ENCODE results near the gene TTLL10. TPM values are rescaled to one million over a fixed set of nuclear protein-coding genes. Genes with fewer than 3 reads are reported as not detected.
A peak's percentile ranks its signal among the peaks of the same experiment; 100 is the strongest.

The TTLL10 gene
- polyA plus RNA-seq, 10 donors, result 0.13 to 0.50 (median 0.27) TPM; not detected in 3

DNA sequence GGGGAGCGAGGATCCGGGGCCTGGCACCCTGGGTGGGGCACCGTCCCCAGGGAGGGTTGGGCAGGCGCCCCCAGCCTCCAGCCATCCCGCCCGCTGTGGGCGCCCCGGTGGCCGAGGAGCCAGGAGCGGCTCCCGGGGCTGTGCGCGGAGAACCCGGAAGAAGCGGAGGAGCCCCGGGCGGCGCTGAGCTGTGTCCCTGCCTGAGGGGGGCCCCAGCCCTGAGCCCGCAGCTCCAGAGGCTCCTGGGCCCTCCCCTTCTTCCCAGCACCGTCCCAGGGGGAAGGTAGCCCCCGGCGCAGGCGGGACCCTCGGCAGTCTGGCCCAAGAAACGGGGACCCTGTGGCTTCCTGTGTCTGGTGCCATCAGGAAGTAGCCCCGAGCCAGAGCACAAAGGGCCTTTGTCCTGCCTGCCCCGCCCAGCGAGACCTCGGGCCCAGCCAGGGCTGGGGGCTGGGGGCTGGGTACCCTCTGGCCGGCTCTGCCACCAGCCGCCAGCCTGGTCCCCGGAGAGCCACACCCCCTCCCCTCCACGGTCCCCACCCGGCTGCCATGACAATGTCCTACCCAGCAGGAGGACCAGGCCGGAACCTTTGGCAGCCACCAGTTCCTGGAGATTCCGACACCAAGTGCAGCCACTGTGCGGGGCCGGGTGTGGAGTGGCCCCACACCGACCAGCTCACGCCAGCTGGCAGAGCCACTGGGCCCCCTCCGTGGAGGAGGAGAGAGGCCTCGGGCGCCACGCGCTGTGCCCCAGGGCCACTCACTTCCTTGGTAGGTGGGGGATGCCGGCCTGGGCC is 15.6 kb upstream of the TTLL10 start:
- DNase-seq, result peak; percentile 7 to 82 (median 30)

DNA sequence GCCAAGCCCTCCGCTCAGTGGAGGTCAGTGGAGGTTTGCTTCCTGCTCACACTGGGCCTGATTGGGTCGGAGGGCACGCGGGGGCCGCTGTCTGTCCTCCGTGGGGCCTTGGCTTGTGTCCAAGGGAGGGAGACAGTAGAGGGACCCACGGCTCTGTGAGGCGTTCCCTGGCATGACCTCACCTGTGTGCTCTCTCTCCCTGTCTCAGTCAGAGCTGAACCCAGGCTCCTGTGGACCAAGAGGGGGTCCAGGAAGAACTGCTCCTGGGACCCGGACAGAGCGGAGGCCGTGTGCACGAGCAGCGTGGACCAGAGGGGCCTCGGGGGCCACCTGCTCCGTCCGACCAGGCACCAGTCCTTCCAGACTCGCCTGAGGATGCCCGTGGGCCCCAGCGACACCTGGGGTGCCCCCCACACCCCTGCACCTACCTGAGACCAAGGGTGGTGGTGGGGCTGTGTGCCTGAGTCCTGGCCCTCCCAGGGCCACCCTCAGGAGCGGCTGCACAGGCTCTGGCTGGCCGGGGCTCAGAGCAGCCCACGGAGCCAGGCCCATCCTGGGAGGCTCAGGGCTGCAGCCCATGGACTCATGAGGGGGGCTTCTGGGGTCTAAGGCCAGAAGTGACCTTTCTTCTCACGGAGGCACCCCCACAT is 13.3 kb upstream of the TTLL10 start:
- no peak for DNase-seq

GRCh38 chr1:1161078-1161682 is 12.5 kb upstream of the TTLL10 start:
- DNase-seq, result no peak

DNA sequence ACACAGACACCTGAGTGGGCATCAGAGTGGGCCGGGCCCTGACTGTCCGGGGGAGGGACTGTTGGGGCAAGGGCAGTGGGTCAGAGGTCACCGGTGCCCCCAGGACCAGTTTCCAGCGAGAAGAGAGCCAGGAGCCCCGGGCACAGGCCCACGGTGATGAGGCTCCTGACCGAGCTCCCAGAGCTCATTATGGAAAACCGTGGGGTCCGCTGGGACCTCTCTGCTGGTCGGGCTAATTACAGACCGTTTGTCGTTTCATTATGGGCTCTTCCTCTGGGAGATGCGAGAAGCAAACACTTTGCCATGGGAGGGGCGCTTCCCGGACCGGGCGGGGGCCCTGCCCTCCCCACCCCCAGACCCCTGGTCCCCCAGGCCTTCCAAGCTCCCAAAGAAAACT is 12.0 kb upstream of the TTLL10 start:
- DNase-seq, result no peak

DNA sequence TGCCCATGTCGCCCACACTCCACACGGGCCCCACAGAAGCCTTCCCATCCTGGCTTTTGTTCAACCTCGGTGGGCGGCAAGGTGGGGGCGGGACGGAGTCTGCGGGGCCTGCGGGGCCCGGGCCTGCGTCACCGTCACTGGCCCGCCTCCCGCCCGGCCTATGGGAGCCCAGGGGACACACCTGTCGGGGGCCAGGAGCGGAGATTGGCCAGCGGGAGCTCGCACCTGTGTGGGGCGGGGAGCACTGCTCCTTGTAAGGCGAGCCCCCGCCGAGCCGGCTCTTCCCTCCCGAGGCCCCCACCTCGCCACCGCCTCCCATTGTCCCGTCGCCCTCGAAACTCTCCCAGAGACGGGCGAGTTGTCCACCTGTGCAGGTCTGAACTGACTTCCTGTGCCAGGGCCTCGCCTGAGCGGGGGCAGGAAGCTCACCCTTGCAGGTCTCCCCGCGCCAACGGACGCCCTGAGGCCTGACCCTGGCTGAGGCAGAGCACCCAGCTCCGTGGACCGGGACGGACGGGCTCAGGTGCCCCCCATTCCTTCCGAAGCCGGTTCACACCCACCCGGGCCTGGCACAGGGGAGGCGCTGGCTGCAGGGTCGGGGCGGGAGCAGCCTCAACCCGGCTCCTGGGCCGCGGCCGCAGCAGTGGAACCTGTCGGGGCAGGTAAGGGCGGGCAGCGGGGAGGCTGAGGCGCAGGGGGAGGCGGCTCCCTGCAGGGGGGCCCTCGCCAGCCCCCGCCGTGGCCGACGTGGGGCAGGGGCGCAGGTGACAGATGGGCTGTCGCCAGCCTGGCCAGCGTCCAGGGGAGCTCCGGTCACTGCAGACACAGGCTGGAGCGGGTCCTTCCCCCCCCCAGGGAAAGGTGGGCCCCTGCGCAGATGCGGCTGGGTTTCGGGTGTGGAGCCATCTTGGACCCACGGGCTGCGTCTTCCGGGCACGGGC is 10.8 kb upstream of the TTLL10 start:
- DNase-seq, result no peak

GRCh38 chr1:1163538-1164070 is 10.1 kb upstream of the TTLL10 start:
- no peak for DNase-seq

GRCh38 chr1:1164361-1164700 is 9.3 kb upstream of the TTLL10 start:
- DNase-seq, result no peak

DNA sequence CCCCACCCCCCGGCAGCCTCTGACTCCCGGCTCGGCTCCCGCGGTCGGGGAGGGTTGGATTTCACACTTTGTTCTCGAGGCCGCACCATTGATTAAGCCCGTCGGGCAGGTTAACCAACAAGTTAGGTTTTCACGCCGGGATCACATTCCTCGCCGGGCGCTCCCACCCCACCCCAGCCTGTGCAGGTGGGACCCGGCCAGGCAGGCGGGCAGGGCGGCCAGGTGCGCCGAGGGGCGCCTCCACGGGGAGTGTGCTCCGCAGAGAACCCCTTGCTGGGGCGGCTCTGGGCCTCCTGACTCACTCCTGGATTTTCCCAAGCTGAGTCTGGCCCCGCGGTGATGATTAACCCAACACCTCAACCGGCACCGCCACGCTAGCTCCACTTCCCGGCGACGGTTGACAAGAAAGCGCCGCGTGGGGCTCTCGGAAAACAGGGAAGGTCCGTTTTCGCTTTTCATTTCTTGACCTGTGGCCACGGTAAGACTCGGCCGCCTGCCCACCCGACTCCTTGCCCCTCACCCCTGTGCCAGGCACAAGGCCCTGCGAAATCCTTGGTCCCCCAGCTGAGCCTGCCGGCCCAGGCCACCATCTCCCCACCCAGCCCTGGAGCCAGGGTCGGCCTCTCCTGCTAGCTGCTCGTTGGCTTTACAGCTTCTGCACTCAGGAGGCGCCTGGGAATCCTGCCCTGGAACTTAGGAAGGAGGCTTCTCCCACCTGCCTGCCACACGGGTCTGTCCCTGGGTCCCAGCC is 8.8 kb upstream of the TTLL10 start:
- DNase-seq, result no peak

DNA sequence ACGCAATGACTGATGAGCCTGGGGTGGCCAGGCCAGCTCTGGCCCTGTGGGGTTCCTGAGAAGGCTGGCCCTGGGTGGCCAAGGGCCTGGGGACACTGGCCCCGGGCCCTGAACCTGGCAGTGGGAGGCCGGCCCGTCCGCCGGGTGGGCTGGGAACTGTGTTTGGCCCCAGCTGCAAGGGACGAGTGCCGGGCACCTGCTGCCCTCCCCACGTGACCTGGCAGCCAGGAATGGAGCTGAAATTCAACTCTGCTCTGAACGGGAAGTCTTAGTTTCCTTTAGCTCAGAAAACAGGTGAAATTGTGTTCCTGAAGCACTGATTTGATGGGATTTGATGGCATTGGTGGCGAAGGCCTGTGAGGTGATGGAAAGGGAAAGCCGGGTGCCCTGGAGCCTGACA is 8.2 kb upstream of the TTLL10 start:
- no peak for DNase-seq

DNA sequence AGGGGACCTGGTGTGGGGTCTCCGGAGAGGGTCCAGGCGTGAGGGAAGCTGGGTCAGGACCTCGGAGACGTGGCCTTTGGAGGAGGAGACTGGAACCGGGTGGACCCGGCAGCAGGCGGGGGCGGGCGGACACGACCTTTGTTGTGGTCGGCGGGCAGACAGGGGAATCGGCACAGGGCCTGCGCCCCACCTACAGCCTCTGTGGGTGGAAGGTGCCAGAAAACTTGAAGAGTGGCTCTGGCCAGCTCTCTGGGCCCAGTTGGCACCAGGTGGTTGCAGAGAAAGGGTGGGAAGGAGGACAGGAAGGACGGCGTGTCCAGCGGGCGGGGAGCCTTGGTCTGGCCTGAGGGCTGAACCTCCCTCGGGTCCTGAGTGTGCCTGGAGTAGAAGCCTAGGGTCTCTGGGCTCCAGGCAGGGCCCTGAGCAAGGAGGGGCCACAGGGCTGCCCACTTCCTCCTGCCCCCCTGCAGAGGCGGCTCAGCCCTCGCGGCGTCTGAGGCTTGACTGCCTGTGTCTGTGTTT is 7.7 kb upstream of the TTLL10 start:
- no peak for DNase-seq

- DNase-seq, result no peak
These were observed 6.9 kb upstream of the TTLL10 start for GRCh38 chr1:1166642-1167397.

DNA sequence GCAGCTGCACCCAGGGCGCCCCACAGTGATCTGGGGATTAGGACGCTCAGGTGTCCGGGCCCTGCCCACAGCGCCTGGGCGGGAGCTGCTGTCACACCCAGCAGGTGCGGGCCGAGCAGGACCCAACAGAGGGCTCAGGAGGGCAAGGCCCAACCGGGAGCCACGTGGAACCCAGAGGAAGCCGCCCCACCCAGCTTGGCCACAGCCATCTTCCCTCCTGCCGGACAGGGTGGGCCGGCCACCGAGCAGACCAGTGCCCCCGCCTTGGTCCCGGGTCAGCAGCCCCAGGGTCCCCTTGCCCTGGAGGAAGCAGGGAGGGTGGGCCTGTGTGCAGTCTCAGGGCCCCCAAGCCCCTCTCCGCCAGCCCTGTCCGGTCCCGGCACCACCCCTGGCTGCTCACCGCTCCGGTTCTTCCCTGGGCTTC is 6.3 kb upstream of the TTLL10 start:
- DNase-seq, result no peak

- DNase-seq, result no peak
These were observed 5.7 kb upstream of the TTLL10 start for GRCh38 chr1:1167841-1168450.

- no peak for DNase-seq
These were observed 4.9 kb upstream of the TTLL10 start for GRCh38 chr1:1168451-1169411.

DNA sequence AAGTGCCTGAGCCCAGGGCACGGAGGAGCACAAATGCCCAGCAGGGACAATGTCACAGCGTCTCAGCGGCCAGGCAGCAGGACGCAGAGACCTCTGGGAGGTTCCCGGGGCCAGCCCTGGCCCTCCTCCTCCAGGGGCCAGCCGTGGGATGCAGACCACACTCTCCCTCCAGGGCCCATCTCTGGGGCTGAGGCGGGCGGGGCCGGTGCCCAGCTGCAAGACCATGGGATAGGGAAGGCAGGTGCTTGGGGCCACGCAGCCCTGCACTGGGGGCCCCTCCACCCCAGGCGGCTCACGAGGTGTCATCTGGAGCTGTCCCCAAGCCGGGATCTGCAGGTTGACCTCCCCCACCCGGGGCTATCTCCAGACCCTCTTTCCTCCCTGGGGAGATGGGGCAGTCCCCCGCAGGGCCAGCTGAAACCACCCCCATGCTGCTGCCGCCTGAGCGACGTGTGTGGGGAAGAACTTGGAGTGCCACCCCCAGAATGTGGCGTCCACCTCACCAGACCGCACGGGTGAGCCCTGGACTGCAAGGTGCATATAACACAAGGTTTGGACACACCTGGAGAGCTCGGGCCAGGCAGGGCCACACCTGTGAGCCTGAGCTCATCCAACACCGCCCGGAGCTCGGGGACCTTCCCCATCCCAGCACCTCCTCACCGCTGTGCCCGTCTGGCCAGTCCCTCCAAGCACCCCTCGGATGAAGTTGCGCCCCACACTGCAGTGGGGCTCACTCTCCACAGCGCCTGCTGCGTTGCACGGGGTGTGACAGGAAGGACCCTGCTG is 4.1 kb upstream of the TTLL10 start:
- DNase-seq, result no peak

DNA sequence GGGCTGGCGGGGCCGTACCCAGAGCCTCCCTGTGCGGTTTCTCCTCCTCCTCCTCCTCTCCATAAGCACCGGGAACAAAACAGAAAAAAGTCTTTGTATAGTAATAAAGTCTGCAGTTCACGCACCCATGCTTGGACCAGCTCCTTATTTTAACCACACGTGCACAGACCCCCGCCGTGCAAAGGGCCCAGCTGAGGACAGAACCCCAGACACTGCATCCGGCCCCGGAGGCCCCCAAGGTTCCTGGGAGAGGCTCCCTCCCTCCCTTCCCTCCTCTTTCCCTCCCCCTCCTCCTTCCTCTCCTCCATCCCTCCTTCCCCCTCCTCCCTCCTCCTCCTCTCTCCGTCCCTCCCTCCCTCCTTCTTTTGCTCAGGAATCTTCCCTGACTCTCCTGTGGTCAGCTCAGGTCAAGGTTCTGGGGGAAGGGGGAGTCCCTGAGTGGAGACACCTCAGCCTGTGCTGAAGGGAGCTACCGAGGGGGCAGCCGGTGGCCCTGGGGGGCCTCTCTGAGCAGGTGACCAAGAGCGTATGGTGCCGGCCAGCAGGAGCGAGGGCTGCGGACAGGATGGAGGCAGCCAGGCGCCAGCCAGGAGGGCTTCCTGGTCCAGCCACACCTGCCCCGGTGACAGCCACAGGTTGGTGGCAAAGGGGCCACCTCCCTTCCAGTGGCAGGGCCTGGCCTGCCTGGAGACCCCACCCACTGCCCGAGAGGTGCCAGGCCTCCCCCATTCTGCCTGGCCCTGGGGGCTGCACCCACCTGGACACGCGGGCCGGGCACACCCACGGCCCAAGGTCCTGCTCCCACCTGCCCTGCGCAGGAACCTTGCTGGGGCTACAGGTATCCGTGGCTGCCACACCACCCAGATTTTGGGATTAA is 3.2 kb upstream of the TTLL10 start:
- DNase-seq, result no peak
